C4-2B (cell line): Measurements from ENCODE around the gene ARPC1B.

Experiments used
- ZFX ChIP-seq: fragments of 450-650 bp; IDR thresholded peaks from 2 replicates; pipeline ENCODE4 v1.6.1; 2017
- TF ChIP-seq, protein P1 (sequence below): fragments of 450-650 bp; conservative IDR thresholded peaks from 2 replicates; pipeline ENCODE4 v1.5.1; 2017; ENCODE audit warnings: mild to moderate bottlenecking

DNA sequence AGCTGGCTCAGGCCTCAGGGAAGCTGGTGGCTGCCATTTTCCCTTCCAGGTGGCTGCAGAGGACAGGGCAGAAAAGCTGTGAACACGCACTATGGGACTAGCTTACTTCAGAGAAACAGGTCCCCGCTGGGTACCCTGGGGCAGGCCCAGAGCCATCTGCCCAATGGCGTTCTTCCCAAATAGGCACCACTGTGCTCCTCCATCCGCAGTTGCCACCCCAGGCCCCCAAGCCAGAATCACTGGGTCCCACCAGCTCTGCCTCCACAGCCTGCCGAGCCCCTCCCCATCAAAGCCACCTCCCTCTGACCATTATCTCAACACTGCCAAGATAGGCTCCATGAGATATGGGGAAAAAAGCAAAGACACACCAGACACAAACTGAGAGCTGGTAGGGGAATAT lies 45.7 kb downstream of the ARPC1B start:
- TF ChIP-seq, protein P1, sequence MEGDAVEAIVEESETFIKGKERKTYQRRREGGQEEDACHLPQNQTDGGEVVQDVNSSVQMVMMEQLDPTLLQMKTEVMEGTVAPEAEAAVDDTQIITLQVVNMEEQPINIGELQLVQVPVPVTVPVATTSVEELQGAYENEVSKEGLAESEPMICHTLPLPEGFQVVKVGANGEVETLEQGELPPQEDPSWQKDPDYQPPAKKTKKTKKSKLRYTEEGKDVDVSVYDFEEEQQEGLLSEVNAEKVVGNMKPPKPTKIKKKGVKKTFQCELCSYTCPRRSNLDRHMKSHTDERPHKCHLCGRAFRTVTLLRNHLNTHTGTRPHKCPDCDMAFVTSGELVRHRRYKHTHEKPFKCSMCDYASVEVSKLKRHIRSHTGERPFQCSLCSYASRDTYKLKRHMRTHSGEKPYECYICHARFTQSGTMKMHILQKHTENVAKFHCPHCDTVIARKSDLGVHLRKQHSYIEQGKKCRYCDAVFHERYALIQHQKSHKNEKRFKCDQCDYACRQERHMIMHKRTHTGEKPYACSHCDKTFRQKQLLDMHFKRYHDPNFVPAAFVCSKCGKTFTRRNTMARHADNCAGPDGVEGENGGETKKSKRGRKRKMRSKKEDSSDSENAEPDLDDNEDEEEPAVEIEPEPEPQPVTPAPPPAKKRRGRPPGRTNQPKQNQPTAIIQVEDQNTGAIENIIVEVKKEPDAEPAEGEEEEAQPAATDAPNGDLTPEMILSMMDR: no peak
- TF ChIP-seq ZFX: no peak
